ENCODE data around the gene SEMA5B. TPM values are rescaled to one million over a fixed set of nuclear protein-coding genes. Genes with fewer than 3 reads are reported as not detected.

The SEMA5B gene
- total RNA-seq, 1 experiment from 2014 or later, result 0.04 TPM

DNA sequence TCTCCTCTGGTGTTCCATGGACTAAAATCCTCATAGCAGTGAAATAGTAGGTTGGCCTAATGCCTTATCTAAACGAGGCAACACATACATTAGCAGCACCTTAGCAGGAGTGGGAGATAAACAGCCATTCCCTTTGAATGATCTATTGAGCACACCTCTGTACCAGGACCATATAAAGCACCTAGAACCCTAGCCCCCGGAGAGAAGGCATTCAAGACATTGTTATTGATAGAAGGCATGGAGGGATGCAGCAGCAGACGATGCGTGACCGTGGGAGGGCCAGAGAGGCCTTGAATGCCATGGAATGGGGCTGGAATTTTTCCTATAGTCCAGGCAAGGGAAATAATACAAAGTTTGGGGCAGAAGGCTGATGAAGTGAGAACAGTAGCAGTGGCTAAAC is 6.6 kb upstream of the SEMA5B start:
- no peak for DNase-seq
- no peak overlapping the region for H3K4me3 ChIP-seq (ENCODE audit: low read length)
- BruUV-seq (replicated peaks), result no TSS peak
- H2AFZ ChIP-seq (ENCODE audit: low read length), result no peak overlapping the region
- peaks cover 48% of the 10 kb centered on the region for H3K27me3 ChIP-seq (ENCODE audit: low read length)
- no peaks in the 10 kb centered on the region for H3K36me3 ChIP-seq (ENCODE audit: low read depth, low read length)
- H3K4me2 ChIP-seq (ENCODE audit: low read length), result no peak overlapping the region
- no peak for TF ChIP-seq EZH2phosphoT487 (IDR thresholded peaks at IDR 0.05; ENCODE audit: borderline replicate concordance, low read length)
- no peak for TF ChIP-seq EZH2 (IDR thresholded peaks at IDR 0.05; ENCODE audit: low read length, unreplicated experiment)
- TF ChIP-seq, protein P1, sequence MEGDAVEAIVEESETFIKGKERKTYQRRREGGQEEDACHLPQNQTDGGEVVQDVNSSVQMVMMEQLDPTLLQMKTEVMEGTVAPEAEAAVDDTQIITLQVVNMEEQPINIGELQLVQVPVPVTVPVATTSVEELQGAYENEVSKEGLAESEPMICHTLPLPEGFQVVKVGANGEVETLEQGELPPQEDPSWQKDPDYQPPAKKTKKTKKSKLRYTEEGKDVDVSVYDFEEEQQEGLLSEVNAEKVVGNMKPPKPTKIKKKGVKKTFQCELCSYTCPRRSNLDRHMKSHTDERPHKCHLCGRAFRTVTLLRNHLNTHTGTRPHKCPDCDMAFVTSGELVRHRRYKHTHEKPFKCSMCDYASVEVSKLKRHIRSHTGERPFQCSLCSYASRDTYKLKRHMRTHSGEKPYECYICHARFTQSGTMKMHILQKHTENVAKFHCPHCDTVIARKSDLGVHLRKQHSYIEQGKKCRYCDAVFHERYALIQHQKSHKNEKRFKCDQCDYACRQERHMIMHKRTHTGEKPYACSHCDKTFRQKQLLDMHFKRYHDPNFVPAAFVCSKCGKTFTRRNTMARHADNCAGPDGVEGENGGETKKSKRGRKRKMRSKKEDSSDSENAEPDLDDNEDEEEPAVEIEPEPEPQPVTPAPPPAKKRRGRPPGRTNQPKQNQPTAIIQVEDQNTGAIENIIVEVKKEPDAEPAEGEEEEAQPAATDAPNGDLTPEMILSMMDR (conservative IDR thresholded peaks at IDR 0.05; ENCODE audit: low read depth, low read length), result no peak
- H3K9ac ChIP-seq (ENCODE audit: low read length), result no peak overlapping the region
- H3F3A ChIP-seq (ENCODE audit: low read length, unreplicated experiment), result no peaks in the 10 kb centered on the region
- ChIA-PET CTCF (no interaction called here), POLR2A (ENCODE audit: unreplicated experiment) (no interaction called here)
- H3K27ac ChIP-seq (ENCODE audit: low read length), result no peak overlapping the region
- H3K9me3 ChIP-seq (ENCODE audit: low read length), result no peaks in the 10 kb centered on the region
- no peaks in the 10 kb centered on the region for H3K9me2 ChIP-seq (replicated peaks; ENCODE audit: low read length)
- ATAC-seq, result no peak
- intact Hi-C loops (cut with micrococcal nuclease), result no loop called here
- H3K4me1 ChIP-seq (ENCODE audit: insufficient read depth, low read length), result no peaks in the 10 kb centered on the region
- no peaks in the 10 kb centered on the region for H3K79me2 ChIP-seq (ENCODE audit: low read length)
- no peaks in the 10 kb centered on the region for H4K20me1 ChIP-seq (ENCODE audit: low read length)

DNA sequence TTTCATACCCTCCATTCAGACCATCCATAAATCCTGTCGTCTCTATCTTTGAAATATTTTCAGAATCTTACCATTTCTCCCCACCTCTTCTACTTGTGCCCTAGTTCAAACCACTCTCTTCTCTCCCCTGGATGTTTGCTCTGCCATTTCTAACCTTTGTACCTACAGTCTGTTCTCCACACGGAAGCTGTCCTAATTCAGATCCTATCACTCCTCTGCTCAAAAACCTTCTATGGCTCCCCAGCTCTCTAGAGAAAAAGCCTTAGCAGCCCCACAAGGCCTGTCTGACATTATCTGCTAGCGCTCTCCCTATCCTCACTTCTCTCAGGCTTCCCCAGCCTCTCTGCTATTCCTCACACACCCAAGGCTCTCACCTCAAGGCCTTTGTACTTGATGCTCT is 4.5 kb upstream of the SEMA5B start:
- ChIA-PET CTCF (no interaction called here), POLR2A (ENCODE audit: unreplicated experiment) (no interaction called here)
- intact Hi-C loops (cut with micrococcal nuclease), result no loop called here
- H3F3A ChIP-seq (ENCODE audit: low read length, unreplicated experiment), result no peaks in the 10 kb centered on the region
- BruUV-seq (replicated peaks), result no TSS peak
- no peak overlapping the region for H3K27ac ChIP-seq (ENCODE audit: low read length)
- no peak overlapping the region for H3K4me2 ChIP-seq (ENCODE audit: low read length)
- ATAC-seq, result no peak
- H3K79me2 ChIP-seq (ENCODE audit: low read length), result no peaks in the 10 kb centered on the region
- H2AFZ ChIP-seq (ENCODE audit: low read length), result no peak overlapping the region
- H4K20me1 ChIP-seq (ENCODE audit: low read length), result no peaks in the 10 kb centered on the region
- H3K9ac ChIP-seq (ENCODE audit: low read length), result no peak overlapping the region
- H3K4me1 ChIP-seq (ENCODE audit: insufficient read depth, low read length), result peaks cover 13% of the 10 kb centered on the region
- peaks cover 56% of the 10 kb centered on the region for H3K27me3 ChIP-seq (ENCODE audit: low read length)
- H3K9me3 ChIP-seq (ENCODE audit: low read length), result no peaks in the 10 kb centered on the region
- no peak for TF ChIP-seq EZH2phosphoT487 (IDR thresholded peaks at IDR 0.05; ENCODE audit: borderline replicate concordance, low read length)
- TF ChIP-seq, protein P1 (conservative IDR thresholded peaks at IDR 0.05; ENCODE audit: low read depth, low read length), result no peak
- no peak overlapping the region for H3K4me3 ChIP-seq (ENCODE audit: low read length)
- no peaks in the 10 kb centered on the region for H3K36me3 ChIP-seq (ENCODE audit: low read depth, low read length)
- no peaks in the 10 kb centered on the region for H3K9me2 ChIP-seq (replicated peaks; ENCODE audit: low read length)
- no peak for DNase-seq

DNA sequence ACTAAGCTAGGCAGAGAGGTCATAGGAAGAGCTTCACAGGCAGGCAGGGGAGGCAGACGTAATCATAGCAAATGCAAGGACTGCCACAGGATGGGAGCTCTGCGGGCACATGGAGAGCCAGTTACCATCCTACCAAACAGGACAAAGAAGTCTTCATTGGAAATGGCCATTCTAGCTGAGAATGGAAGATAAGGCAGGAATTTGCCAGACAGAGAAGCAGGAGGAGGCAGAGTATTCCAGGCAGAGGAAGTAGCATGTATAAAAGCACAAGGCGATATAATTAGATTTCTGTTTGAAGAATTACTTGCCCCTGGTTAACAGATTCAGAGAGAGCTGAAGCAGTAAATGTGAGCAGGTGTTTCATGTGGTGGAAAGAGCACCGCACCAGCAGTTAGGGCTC is 3.5 kb upstream of the SEMA5B start:
- POLR2A ChIA-PET (ENCODE audit: unreplicated experiment), result no interaction called here
- Histone ChIP-seq H3K27ac (ENCODE audit: low read length) (no peak overlapping the region), H3K9me3 (ENCODE audit: low read length) (no peaks in the 10 kb centered on the region), H3K4me1 (ENCODE audit: insufficient read depth, low read length) (peaks cover 17% of the 10 kb centered on the region), H3K36me3 (ENCODE audit: low read depth, low read length) (no peaks in the 10 kb centered on the region), H4K20me1 (ENCODE audit: low read length) (no peaks in the 10 kb centered on the region), H3F3A (ENCODE audit: low read length, unreplicated experiment) (no peaks in the 10 kb centered on the region), H3K4me3 (ENCODE audit: low read length) (no peak overlapping the region), H3K79me2 (ENCODE audit: low read length) (no peaks in the 10 kb centered on the region), H3K27me3 (ENCODE audit: low read length) (peaks cover 64% of the 10 kb centered on the region), H3K9me2 (replicated peaks; ENCODE audit: low read length) (no peaks in the 10 kb centered on the region), H3K4me2 (ENCODE audit: low read length) (no peak overlapping the region), H3K9ac (ENCODE audit: low read length) (no peak overlapping the region), H2AFZ (ENCODE audit: low read length) (no peak overlapping the region)
- BruUV-seq (replicated peaks), result no TSS peak
- CTCF ChIA-PET, result no interaction called here
- ATAC-seq (no peak), DNase-seq (no peak)
- no peak for TF ChIP-seq EZH2 (IDR thresholded peaks at IDR 0.05; ENCODE audit: low read length, unreplicated experiment)
- TF ChIP-seq, protein P1 (conservative IDR thresholded peaks at IDR 0.05; ENCODE audit: low read depth, low read length), result no peak
- no peak for TF ChIP-seq EZH2phosphoT487 (IDR thresholded peaks at IDR 0.05; ENCODE audit: borderline replicate concordance, low read length)
- intact Hi-C loops (cut with micrococcal nuclease), result no loop called here

Measured in PC-3 (cell line).